GM13976 (cell line): ENCODE measurements around the gene AMOTL1.
"Not testable (repeated sequence)": the region's sequence is repeated elsewhere in the genome, so short reads cannot be mapped to it uniquely, and the experiment has no call there.

Experiments
- DNase-seq: peaks from one replicate; pipeline ENCODE4 v3.0.0; 2012; ENCODE audit warnings: low spot score
- CTCF ChIP-seq: IDR thresholded peaks from 2 replicates; pipeline ENCODE4 v1.5.1; 2012; ENCODE audit warnings: borderline replicate concordance, mild to moderate bottlenecking; ENCODE audit not compliant: insufficient read depth; ENCODE audit errors: extremely low read depth, missing control alignments, control extremely low read depth
- in situ Hi-C: fragments of 300-500 bp; cut with MboI; formaldehyde crosslinking; loops from one replicate; pipeline ENCODE4 v1.12.0; 2022; ENCODE audit warnings: low sequenced_read_pairs, mixed read lengths, inconsistent platforms; ENCODE audit not compliant: unreplicated experiment

AMOTL1 gene

GRCh38 chr11:94802501-94802900 is 34.3 kb downstream of the AMOTL1 start:
- DNase-seq: no peak
- in situ Hi-C loops: no loop called here
- TF ChIP-seq CTCF: no peak

- DNase-seq: no peak
- in situ Hi-C loops: no loop called here
- no peak for TF ChIP-seq CTCF
Observed at GRCh38 chr11:94803491-94803890, 35.3 kb downstream of the AMOTL1 start.

GRCh38 chr11:94804874-94805273 is 36.7 kb downstream of the AMOTL1 start:
- TF ChIP-seq CTCF: no peak
- in situ Hi-C loops: no loop called here
- no peak for DNase-seq

- TF ChIP-seq CTCF: no peak
- no peak for DNase-seq
- in situ Hi-C loops: no loop called here
Observed at GRCh38 chr11:94806014-94806413, 37.9 kb downstream of the AMOTL1 start.

GRCh38 chr11:94806419-94806818 is 38.3 kb downstream of the AMOTL1 start:
- in situ Hi-C loops: no loop called here
- DNase-seq: no peak
- no peak for TF ChIP-seq CTCF

GRCh38 chr11:94809251-94809650 is 41.1 kb downstream of the AMOTL1 start:
- in situ Hi-C loops: no loop called here
- DNase-seq: no peak
- TF ChIP-seq CTCF: no peak

GRCh38 chr11:94812724-94813720 is 44.9 kb downstream of the AMOTL1 start:
- DNase-seq, in situ Hi-C loops: not testable (repeated sequence)
